Astrocyte (in vitro differentiated cells and primary cell): ENCODE results near the gene ZNF827. TPM values are rescaled to one million over a fixed set of nuclear protein-coding genes. Genes with fewer than 3 reads are reported as not detected.

Experiments used
- DNase-seq: peaks from one replicate; pipeline ENCODE4 v3.0.0-alpha.2; 2010; ENCODE audit warnings: low read depth
- FAIRE-seq: peaks from 2 replicates; lab custom pipeline; 2011; peaks lifted over from hg19 to GRCh38; lab: Jason Lieb, UNC
- H2AFZ ChIP-seq: 2 replicates; pipeline ENCODE4 v1.6.0; 2012; ENCODE audit warnings: low read depth, low read length, inconsistent platforms
- H3K27ac ChIP-seq: 2 replicates; pipeline ENCODE4 v1.5.1; 2011; ENCODE audit warnings: low read depth, low read length, inconsistent platforms
- H3K27me3 ChIP-seq: 2 replicates; pipeline ENCODE4 v1.6.0; 2011; ENCODE audit warnings: low read length, inconsistent platforms; ENCODE audit not compliant: insufficient read depth
- H3K36me3 ChIP-seq: 2 replicates; pipeline ENCODE4 v1.5.1; 2011; ENCODE audit warnings: low read length, inconsistent platforms; ENCODE audit not compliant: insufficient read depth
- H3K4me1 ChIP-seq: 2 replicates; pipeline ENCODE4 v1.5.1; 2011; ENCODE audit warnings: low read length, inconsistent platforms; ENCODE audit not compliant: insufficient read depth
- H3K4me2 ChIP-seq: 2 replicates; pipeline ENCODE4 v1.6.0; 2012; ENCODE audit warnings: low read length, inconsistent platforms
- H3K4me3 ChIP-seq: 2 replicates; pipeline ENCODE4 v1.5.1; 2011; ENCODE audit warnings: low read depth, mild to moderate bottlenecking, low read length, inconsistent platforms; ENCODE audit not compliant: insufficient read depth
- H3K79me2 ChIP-seq: 2 replicates; pipeline ENCODE4 v1.6.0; 2012; ENCODE audit warnings: mild to moderate bottlenecking, low read length, inconsistent platforms; ENCODE audit not compliant: insufficient read depth
- H3K9ac ChIP-seq: 2 replicates; pipeline ENCODE4 v1.6.0; 2012; ENCODE audit warnings: mild to moderate bottlenecking, low read length, inconsistent platforms
- H3K9me3 ChIP-seq: 2 replicates; pipeline ENCODE4 v1.5.1; 2012; ENCODE audit warnings: low read depth, mild to moderate bottlenecking, low read length, inconsistent platforms; ENCODE audit not compliant: insufficient read depth
- H4K20me1 ChIP-seq: 2 replicates; pipeline ENCODE4 v1.6.0; 2012; ENCODE audit warnings: low read length, inconsistent platforms; ENCODE audit not compliant: insufficient read depth
- H3K27ac Mint-ChIP-seq: one replicate; pipeline ENCODE4 v1.8.0; 2021; ENCODE audit warnings: mild to moderate bottlenecking, mixed read lengths; ENCODE audit not compliant: unreplicated experiment
- H3K27me3 Mint-ChIP-seq: one replicate; pipeline ENCODE4 v1.8.0; 2021; ENCODE audit warnings: low read depth, mixed read lengths; ENCODE audit not compliant: unreplicated experiment
- H3K36me3 Mint-ChIP-seq: one replicate; pipeline ENCODE4 v1.8.0; 2021; ENCODE audit warnings: low read depth, mixed read lengths; ENCODE audit not compliant: unreplicated experiment
- H3K4me1 Mint-ChIP-seq: one replicate; pipeline ENCODE4 v1.8.0; 2021; ENCODE audit warnings: low read depth, mixed read lengths; ENCODE audit not compliant: unreplicated experiment
- H3K4me3 Mint-ChIP-seq: one replicate; pipeline ENCODE4 v1.8.0; 2021; ENCODE audit warnings: mild to moderate bottlenecking, moderate library complexity, mixed read lengths; ENCODE audit not compliant: unreplicated experiment
- H3K9me3 Mint-ChIP-seq: one replicate; pipeline ENCODE4 v1.8.0; 2021; ENCODE audit warnings: mild to moderate bottlenecking, mixed read lengths; ENCODE audit not compliant: unreplicated experiment
- CTCF ChIP-seq: IDR thresholded peaks from 2 replicates; pipeline ENCODE4 v1.5.1; 2011; ENCODE audit warnings: low read depth, mild to moderate bottlenecking, inconsistent platforms, low read length, moderate library complexity; ENCODE audit not compliant: insufficient read depth
- EZH2 ChIP-seq: IDR thresholded peaks from 2 replicates; pipeline ENCODE4 v1.6.1; 2012; ENCODE audit warnings: mild to moderate bottlenecking, low read length, inconsistent platforms; ENCODE audit not compliant: insufficient read depth
- total RNA-seq: library from RNA; stranded (reverse); gene quantifications from 2 replicates; pipeline ENCODE4 v1.2.1, GENCODE V29; 2021

Gene ZNF827
- total RNA-seq, 1 donor from 2014 or later: 39.7 TPM

- H3K27me3 ChIP-seq: no peaks in the 10 kb centered on the region
- Mint-ChIP-seq H3K9me3 (no peaks in the 10 kb centered on the region), H3K4me1 (peaks cover 11% of the 10 kb centered on the region), H3K27ac (no peak overlapping the region), H3K4me3 (no peak overlapping the region), H3K27me3 (no peaks in the 10 kb centered on the region), H3K36me3 (peaks cover 8% of the 10 kb centered on the region)
- H3K27ac ChIP-seq: no peak overlapping the region
- H3K4me3 ChIP-seq: no peak overlapping the region
- H3K36me3 ChIP-seq: no peaks in the 10 kb centered on the region
- no peak overlapping the region for H2AFZ ChIP-seq
- H3K4me1 ChIP-seq: peaks cover 5% of the 10 kb centered on the region
- DNase-seq: no peak
- no peak overlapping the region for H3K9ac ChIP-seq
- no peaks in the 10 kb centered on the region for H3K79me2 ChIP-seq
- FAIRE-seq: no peak
- H3K4me2 ChIP-seq: no peak overlapping the region
- TF ChIP-seq CTCF (no peak), EZH2 (no peak)
- H3K9me3 ChIP-seq: no peaks in the 10 kb centered on the region
- no peaks in the 10 kb centered on the region for H4K20me1 ChIP-seq
Measured at GRCh38 chr4:145799223-145799622, 139.4 kb downstream of the ZNF827 start.

- no peak for DNase-seq
- H3K4me1 ChIP-seq: no peaks in the 10 kb centered on the region
- H3K27ac ChIP-seq: no peak overlapping the region
- H2AFZ ChIP-seq: no peak overlapping the region
- H3K27ac Mint-ChIP-seq: no peak overlapping the region
- no peaks in the 10 kb centered on the region for H3K27me3 ChIP-seq
- H3K9me3 Mint-ChIP-seq: no peaks in the 10 kb centered on the region
- no peaks in the 10 kb centered on the region for H3K27me3 Mint-ChIP-seq
- H3K9me3 ChIP-seq: no peaks in the 10 kb centered on the region
- no peaks in the 10 kb centered on the region for H3K4me1 Mint-ChIP-seq
- H3K4me3 Mint-ChIP-seq: no peak overlapping the region
- FAIRE-seq: no peak
- H3K9ac ChIP-seq: no peak overlapping the region
- H3K4me3 ChIP-seq: no peak overlapping the region
- no peaks in the 10 kb centered on the region for H3K79me2 ChIP-seq
- H3K36me3 ChIP-seq: no peaks in the 10 kb centered on the region
- H3K4me2 ChIP-seq: no peak overlapping the region
- no peaks in the 10 kb centered on the region for H4K20me1 ChIP-seq
- peaks cover 19% of the 10 kb centered on the region for H3K36me3 Mint-ChIP-seq
- no peak for TF ChIP-seq EZH2
- no peak for TF ChIP-seq CTCF
Measured at GRCh38 chr4:145797278-145797677, 141.3 kb downstream of the ZNF827 start.

GRCh38 chr4:145796346-145796745 lies 142.3 kb downstream of the ZNF827 start:
- H4K20me1 ChIP-seq: no peaks in the 10 kb centered on the region
- Mint-ChIP-seq H3K9me3 (no peaks in the 10 kb centered on the region), H3K4me3 (no peak overlapping the region), H3K27me3 (no peaks in the 10 kb centered on the region), H3K4me1 (no peaks in the 10 kb centered on the region), H3K27ac (no peak overlapping the region), H3K36me3 (peaks cover 22% of the 10 kb centered on the region)
- no peak overlapping the region for H3K9ac ChIP-seq
- H3K4me1 ChIP-seq: no peaks in the 10 kb centered on the region
- H2AFZ ChIP-seq: no peak overlapping the region
- H3K9me3 ChIP-seq: no peaks in the 10 kb centered on the region
- no peaks in the 10 kb centered on the region for H3K36me3 ChIP-seq
- H3K27me3 ChIP-seq: no peaks in the 10 kb centered on the region
- H3K27ac ChIP-seq: no peak overlapping the region
- no peaks in the 10 kb centered on the region for H3K79me2 ChIP-seq
- DNase-seq (no peak), FAIRE-seq (no peak)
- no peak overlapping the region for H3K4me3 ChIP-seq
- no peak overlapping the region for H3K4me2 ChIP-seq
- no peak for TF ChIP-seq CTCF
- no peak for TF ChIP-seq EZH2
